Measurements from ENCODE around the gene NLRP6. TPM values are rescaled to one million over a fixed set of nuclear protein-coding genes. Genes with fewer than 3 reads are reported as not detected.
"Not testable (repeated sequence)": the region's sequence is repeated elsewhere in the genome, so short reads cannot be mapped to it uniquely, and the experiment has no call there.

The NLRP6 gene
- total and polyA plus RNA-seq, 2 donors (not counting 1 experiment from before 2014, with no cell fraction given), result 1.4 to 2.7 TPM

DNA sequence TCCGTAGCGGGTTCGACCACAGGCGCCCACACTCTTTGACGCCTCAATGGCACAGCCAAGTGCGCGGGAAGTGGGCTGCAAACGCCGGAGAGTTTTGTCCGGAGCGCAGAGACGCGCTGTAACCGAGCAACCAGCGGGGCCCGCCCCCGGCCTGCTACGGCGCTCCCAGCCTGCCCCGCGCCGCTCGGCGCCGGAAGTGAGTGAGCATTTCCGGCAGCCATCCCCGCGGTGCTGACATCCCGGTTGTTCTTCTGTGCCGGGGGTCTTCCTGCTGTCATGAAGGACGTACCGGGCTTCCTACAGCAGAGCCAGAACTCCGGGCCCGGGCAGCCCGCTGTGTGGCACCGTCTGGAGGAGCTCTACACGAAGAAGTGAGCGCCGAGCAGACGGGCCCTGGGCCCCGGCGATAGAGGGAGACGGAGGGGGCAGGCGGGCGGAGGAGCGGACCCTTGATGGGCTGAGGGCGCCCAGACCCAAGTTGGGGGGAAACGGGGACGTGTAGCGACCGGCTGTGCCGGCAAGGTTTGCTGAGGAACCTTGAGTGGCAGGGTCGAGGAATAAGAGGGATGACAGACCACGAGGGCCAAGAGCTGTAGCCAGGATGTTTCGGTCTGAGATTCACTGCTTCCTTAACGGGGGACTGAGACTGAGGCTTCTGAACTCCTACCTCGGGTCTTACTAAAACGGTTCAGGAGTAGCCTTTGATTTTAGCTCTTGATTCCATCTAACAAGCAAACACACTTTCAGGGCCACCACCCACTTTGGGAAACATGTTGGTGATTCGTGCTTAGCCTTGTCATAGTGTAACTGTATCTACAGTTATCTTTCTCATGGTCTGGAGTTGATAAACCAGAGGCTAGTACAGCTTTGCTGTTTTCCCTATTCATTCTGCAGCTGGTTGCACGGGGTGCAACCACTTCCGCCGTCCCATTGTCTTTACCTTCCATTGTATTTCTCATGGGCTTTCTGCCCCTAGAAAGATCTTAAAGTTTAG, 41.1 kb upstream of the NLRP6 start, which contains the start of gene PSMD13:
PSMD13 (plus strand) TSS at position 203 of the 994 bp plus-strand sequence; CDS start at position 277, 74 bp downstream.
- POLR2A ChIA-PET, result interaction anchor here (0.5 to 3.4 kb wide), 7 partner anchors 13 to 118 kb away, joined by 3 to 25 read pairs (median 4); partner anchors contain the start of genes BET1L and RIC8A
- DNase-seq (peak; percentile 91), ATAC-seq (ENCODE audit: low read depth) (peak; percentile 77)
- peak within 1 kb of the TSS; percentile 99 for H3K4me3 Mint-ChIP-seq
- Histone ChIP-seq H4K20me1 (ENCODE audit: control insufficient read depth, insufficient read depth, low read length, poor library complexity, severe bottlenecking) (peaks cover 26% of the 10 kb centered on the region), H2AFZ (ENCODE audit: insufficient read depth, low read depth, low read length, poor library complexity, severe bottlenecking) (peak within 1 kb of the TSS; percentile 92), H3K27ac (ENCODE audit: low read length in 2 of 2) (peak within 1 kb of the TSS; percentile 94 to 99), H3K79me2 (ENCODE audit: control insufficient read depth, insufficient read depth, low read length) (peaks cover 57% of the 10 kb centered on the region), H3K4me3 (ENCODE audit: control extremely low read depth in 1 of 5, extremely low read depth in 1 of 5, insufficient read depth in 1 of 5, low read depth in 2 of 5, low read length in 4 of 5) (peak within 1 kb of the TSS; percentile 89 to 98 (median 95)), H3K27me3 (replicated peaks in 1 of 4; ENCODE audit: control extremely low read depth in 1 of 4, control insufficient read depth in 3 of 4, insufficient read depth in 4 of 4, low read length in 3 of 4) (no peaks in the 10 kb centered on the region), H3K9ac (ENCODE audit: low read length) (peak within 1 kb of the TSS; percentile 95), H3K36me3 (replicated peaks in 1 of 2; ENCODE audit: control extremely low read depth in 1 of 2, control insufficient read depth in 1 of 2, extremely low read depth in 1 of 2, insufficient read depth in 2 of 2, low read length in 1 of 2) (peaks cover 4 to 30% of the 10 kb centered on the region in 2 experiments), H3K9me3 (ENCODE audit: control extremely low read depth in 1 of 3, control insufficient read depth in 2 of 3, insufficient read depth in 1 of 3, low read length in 2 of 3) (no peaks in the 10 kb centered on the region), H3K4me2 (replicated peaks; ENCODE audit: low read depth, low read length, poor library complexity, severe bottlenecking) (peak within 1 kb of the TSS; percentile 89), H3K4me1 (ENCODE audit: control insufficient read depth in 2 of 2, insufficient read depth in 2 of 2, low read length in 2 of 2) (peaks cover 18 to 22% of the 10 kb centered on the region in 2 donors)
- peak within 1 kb of the TSS; percentile 100 for H3K27ac Mint-ChIP-seq
- H3K9me3 Mint-ChIP-seq (ENCODE audit: insufficient read depth), result no peaks in the 10 kb centered on the region
- CTCF ChIA-PET, result interaction anchor here (0.6 to 3.8 kb wide), 10 partner anchors 10 to 269 kb away, joined by 3 to 29 read pairs (median 3); partner anchors contain the start of genes BET1L, NLRP6, RIC8A and RNH1
- peaks cover 38% of the 10 kb centered on the region for H3K4me1 Mint-ChIP-seq
- H3K27me3 Mint-ChIP-seq, result no peaks in the 10 kb centered on the region
- intact Hi-C loops (cut with micrococcal nuclease), result loop anchor here (1.0 to 5.0 kb wide), 5 partner anchors 30 to 269 kb away; partner anchors contain the start of genes BET1L, PGGHG, PTDSS2 and RIC8A
- no peak for TF ChIP-seq EZH2 (IDR thresholded peaks at IDR 0.05; ENCODE audit: borderline replicate concordance, insufficient read depth, low read depth, low read length, poor library complexity, severe bottlenecking)
- TF ChIP-seq, protein P1, sequence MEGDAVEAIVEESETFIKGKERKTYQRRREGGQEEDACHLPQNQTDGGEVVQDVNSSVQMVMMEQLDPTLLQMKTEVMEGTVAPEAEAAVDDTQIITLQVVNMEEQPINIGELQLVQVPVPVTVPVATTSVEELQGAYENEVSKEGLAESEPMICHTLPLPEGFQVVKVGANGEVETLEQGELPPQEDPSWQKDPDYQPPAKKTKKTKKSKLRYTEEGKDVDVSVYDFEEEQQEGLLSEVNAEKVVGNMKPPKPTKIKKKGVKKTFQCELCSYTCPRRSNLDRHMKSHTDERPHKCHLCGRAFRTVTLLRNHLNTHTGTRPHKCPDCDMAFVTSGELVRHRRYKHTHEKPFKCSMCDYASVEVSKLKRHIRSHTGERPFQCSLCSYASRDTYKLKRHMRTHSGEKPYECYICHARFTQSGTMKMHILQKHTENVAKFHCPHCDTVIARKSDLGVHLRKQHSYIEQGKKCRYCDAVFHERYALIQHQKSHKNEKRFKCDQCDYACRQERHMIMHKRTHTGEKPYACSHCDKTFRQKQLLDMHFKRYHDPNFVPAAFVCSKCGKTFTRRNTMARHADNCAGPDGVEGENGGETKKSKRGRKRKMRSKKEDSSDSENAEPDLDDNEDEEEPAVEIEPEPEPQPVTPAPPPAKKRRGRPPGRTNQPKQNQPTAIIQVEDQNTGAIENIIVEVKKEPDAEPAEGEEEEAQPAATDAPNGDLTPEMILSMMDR (IDR thresholded peaks at IDR 0.05), result no peak
- under 1% methylated on average over 56 of the region's 62 CpGs for WGBS (ENCODE audit: insufficient coverage)

DNA sequence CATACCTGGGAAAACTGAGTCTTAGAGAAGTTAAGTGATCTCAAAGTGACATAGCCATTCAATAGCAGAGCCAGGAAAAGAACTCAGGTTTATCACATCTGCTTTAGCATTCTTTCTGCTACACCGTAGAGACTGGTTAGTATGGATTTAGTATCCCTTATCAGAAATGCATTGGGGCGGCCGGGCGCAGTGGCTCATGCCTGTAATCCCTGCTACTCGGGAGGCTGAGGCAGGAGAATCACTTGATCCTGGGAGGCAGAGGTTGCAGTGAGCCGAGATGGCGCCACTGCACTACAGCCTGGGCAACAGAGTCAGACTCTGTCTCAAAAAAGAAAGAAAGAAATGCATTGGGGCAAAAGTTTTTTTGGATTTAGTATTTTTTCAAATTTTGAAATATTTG, 39.9 kb upstream of the NLRP6 start:
- not testable (repeated sequence) for H2AFZ ChIP-seq (ENCODE audit: insufficient read depth, low read depth, low read length, poor library complexity, severe bottlenecking); DNase-seq; H3K27me3 ChIP-seq (replicated peaks in 1 of 4; ENCODE audit: control extremely low read depth in 1 of 4, control insufficient read depth in 3 of 4, insufficient read depth in 4 of 4, low read length in 3 of 4); H3K9me3 Mint-ChIP-seq (ENCODE audit: insufficient read depth); H3K27me3 Mint-ChIP-seq; H3K9ac ChIP-seq (ENCODE audit: low read length); H3K4me3 ChIP-seq (ENCODE audit: control extremely low read depth in 1 of 5, extremely low read depth in 1 of 5, insufficient read depth in 1 of 5, low read depth in 2 of 5, low read length in 4 of 5); ATAC-seq (ENCODE audit: low read depth); H3K27ac ChIP-seq (ENCODE audit: low read length in 2 of 2); H3K9me3 ChIP-seq (ENCODE audit: control extremely low read depth in 1 of 3, control insufficient read depth in 2 of 3, insufficient read depth in 1 of 3, low read length in 2 of 3); H3K27ac Mint-ChIP-seq
- H3K4me1 ChIP-seq (ENCODE audit: control insufficient read depth in 2 of 2, insufficient read depth in 2 of 2, low read length in 2 of 2), result peaks cover 18 to 22% of the 10 kb centered on the region in 2 donors
- ChIA-PET CTCF (interaction anchor here (0.9 to 3.8 kb wide), 5 partner anchors 8 to 89 kb away, joined by 3 to 29 read pairs (median 3); no protein-coding TSS in a partner anchor), POLR2A (interaction anchor here (1.5 kb wide), 1 partner anchor 42 kb away, joined by 4 read pairs; no protein-coding TSS in a partner anchor)
- peaks cover 4 to 33% of the 10 kb centered on the region in 2 experiments for H3K36me3 ChIP-seq (replicated peaks in 1 of 2; ENCODE audit: control extremely low read depth in 1 of 2, control insufficient read depth in 1 of 2, extremely low read depth in 1 of 2, insufficient read depth in 2 of 2, low read length in 1 of 2)
- peak overlapping the region; percentile 99 for H3K4me3 Mint-ChIP-seq
- peaks cover 26% of the 10 kb centered on the region for H4K20me1 ChIP-seq (ENCODE audit: control insufficient read depth, insufficient read depth, low read length, poor library complexity, severe bottlenecking)
- intact Hi-C loops (cut with micrococcal nuclease), result loop anchor here (5.0 kb wide), 1 partner anchor 49 kb away; the partner anchor contains the start of gene PGGHG
- H3K79me2 ChIP-seq (ENCODE audit: control insufficient read depth, insufficient read depth, low read length), result peaks cover 69% of the 10 kb centered on the region
- peaks cover 39% of the 10 kb centered on the region for H3K4me1 Mint-ChIP-seq
- peak overlapping the region; percentile 89 for H3K4me2 ChIP-seq (replicated peaks; ENCODE audit: low read depth, low read length, poor library complexity, severe bottlenecking)
- WGBS (ENCODE audit: insufficient coverage), result 100% methylated on average over 5 of the region's 7 CpGs

Measured in B cell (primary cell).